ENCODE measurements around the gene REXO5. TPM values are rescaled to one million over a fixed set of nuclear protein-coding genes. Genes with fewer than 3 reads are reported as not detected.

Gene REXO5
- total RNA-seq, 1 experiment from 2014 or later = 8.5 TPM

- TF ChIP-seq, protein P1, sequence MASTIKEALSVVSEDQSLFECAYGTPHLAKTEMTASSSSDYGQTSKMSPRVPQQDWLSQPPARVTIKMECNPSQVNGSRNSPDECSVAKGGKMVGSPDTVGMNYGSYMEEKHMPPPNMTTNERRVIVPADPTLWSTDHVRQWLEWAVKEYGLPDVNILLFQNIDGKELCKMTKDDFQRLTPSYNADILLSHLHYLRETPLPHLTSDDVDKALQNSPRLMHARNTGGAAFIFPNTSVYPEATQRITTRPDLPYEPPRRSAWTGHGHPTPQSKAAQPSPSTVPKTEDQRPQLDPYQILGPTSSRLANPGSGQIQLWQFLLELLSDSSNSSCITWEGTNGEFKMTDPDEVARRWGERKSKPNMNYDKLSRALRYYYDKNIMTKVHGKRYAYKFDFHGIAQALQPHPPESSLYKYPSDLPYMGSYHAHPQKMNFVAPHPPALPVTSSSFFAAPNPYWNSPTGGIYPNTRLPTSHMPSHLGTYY (CRISPR knock-in tag; IDR thresholded peaks at IDR 0.05) = no peak
- TF ChIP-seq ZBTB21 (CRISPR knock-in tag; IDR thresholded peaks at IDR 0.05; ENCODE audit: borderline replicate concordance) (no peak), JAZF1 (CRISPR knock-in tag; IDR thresholded peaks at IDR 0.05) (no peak), SOX15 (CRISPR knock-in tag; IDR thresholded peaks at IDR 0.05) (no peak), ATF6 (CRISPR knock-in tag; IDR thresholded peaks at IDR 0.05) (no peak), MLX (CRISPR knock-in tag; IDR thresholded peaks at IDR 0.05) (no peak)
- TF ChIP-seq, protein P2, sequence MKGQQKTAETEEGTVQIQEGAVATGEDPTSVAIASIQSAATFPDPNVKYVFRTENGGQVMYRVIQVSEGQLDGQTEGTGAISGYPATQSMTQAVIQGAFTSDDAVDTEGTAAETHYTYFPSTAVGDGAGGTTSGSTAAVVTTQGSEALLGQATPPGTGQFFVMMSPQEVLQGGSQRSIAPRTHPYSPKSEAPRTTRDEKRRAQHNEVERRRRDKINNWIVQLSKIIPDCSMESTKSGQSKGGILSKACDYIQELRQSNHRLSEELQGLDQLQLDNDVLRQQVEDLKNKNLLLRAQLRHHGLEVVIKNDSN (CRISPR knock-in tag; IDR thresholded peaks at IDR 0.05) = no peak
Observed at GRCh38 chr16:20807862-20808261, 1.5 kb downstream of the REXO5 start (continued).

GRCh38 chr16:20811889-20812439 lies 5.6 kb downstream of the REXO5 start:
- POLR2A ChIA-PET = no interaction called here
- no peak overlapping the region for H3K4me3 Mint-ChIP-seq
- CTCF ChIA-PET = interaction anchor here (0.6 kb wide), 1 partner anchor 102 kb away, joined by 4 read pairs; no protein-coding TSS in a partner anchor
- TF ChIP-seq CREB1 (CRISPR knock-in tag; IDR thresholded peaks at IDR 0.05) (no peak), CREM (CRISPR knock-in tag; IDR thresholded peaks at IDR 0.05) (no peak), NFE2L1 (CRISPR knock-in tag; IDR thresholded peaks at IDR 0.05) (no peak), JAZF1 (CRISPR knock-in tag; IDR thresholded peaks at IDR 0.05) (no peak), ELF4 (CRISPR knock-in tag; IDR thresholded peaks at IDR 0.05; ENCODE audit: low read depth) (no peak), MYBL2 (CRISPR knock-in tag; IDR thresholded peaks at IDR 0.05) (no peak), ZNF263 (CRISPR knock-in tag; IDR thresholded peaks at IDR 0.05; ENCODE audit: low read depth) (no peak), JUN (CRISPR knock-in tag; IDR thresholded peaks at IDR 0.05) (no peak), ZNF317 (CRISPR knock-in tag; IDR thresholded peaks at IDR 0.05; ENCODE audit: borderline replicate concordance, low read depth) (no peak), AFF4 (CRISPR knock-in tag; IDR thresholded peaks at IDR 0.05; ENCODE audit: borderline replicate concordance) (no peak), AR (CRISPR knock-in tag; IDR thresholded peaks at IDR 0.05) (no peak)
- TF ChIP-seq, protein P3, sequence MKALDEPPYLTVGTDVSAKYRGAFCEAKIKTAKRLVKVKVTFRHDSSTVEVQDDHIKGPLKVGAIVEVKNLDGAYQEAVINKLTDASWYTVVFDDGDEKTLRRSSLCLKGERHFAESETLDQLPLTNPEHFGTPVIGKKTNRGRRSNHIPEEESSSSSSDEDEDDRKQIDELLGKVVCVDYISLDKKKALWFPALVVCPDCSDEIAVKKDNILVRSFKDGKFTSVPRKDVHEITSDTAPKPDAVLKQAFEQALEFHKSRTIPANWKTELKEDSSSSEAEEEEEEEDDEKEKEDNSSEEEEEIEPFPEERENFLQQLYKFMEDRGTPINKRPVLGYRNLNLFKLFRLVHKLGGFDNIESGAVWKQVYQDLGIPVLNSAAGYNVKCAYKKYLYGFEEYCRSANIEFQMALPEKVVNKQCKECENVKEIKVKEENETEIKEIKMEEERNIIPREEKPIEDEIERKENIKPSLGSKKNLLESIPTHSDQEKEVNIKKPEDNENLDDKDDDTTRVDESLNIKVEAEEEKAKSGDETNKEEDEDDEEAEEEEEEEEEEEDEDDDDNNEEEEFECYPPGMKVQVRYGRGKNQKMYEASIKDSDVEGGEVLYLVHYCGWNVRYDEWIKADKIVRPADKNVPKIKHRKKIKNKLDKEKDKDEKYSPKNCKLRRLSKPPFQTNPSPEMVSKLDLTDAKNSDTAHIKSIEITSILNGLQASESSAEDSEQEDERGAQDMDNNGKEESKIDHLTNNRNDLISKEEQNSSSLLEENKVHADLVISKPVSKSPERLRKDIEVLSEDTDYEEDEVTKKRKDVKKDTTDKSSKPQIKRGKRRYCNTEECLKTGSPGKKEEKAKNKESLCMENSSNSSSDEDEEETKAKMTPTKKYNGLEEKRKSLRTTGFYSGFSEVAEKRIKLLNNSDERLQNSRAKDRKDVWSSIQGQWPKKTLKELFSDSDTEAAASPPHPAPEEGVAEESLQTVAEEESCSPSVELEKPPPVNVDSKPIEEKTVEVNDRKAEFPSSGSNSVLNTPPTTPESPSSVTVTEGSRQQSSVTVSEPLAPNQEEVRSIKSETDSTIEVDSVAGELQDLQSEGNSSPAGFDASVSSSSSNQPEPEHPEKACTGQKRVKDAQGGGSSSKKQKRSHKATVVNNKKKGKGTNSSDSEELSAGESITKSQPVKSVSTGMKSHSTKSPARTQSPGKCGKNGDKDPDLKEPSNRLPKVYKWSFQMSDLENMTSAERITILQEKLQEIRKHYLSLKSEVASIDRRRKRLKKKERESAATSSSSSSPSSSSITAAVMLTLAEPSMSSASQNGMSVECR (CRISPR knock-in tag; IDR thresholded peaks at IDR 0.05; ENCODE audit: borderline replicate concordance) = no peak

More at GRCh38 chr16:20811889-20812439, 5.6 kb downstream of the REXO5 start:
- Mint-ChIP-seq H3K36me3 (peaks cover 3% of the 10 kb centered on the region), H3K27ac (no peak overlapping the region), H3K9me3 (no peaks in the 10 kb centered on the region), H3K4me1 (peaks cover 10% of the 10 kb centered on the region), H3K27me3 (ENCODE audit: low read depth) (no peaks in the 10 kb centered on the region)
- no peak for DNase-seq (ENCODE audit: low spot score)
- ATAC-seq = no peak
